Measurements from ENCODE around the gene LTBP4.

- no peak for TF ChIP-seq CTCF (IDR thresholded peaks at IDR 0.05)
- no peak for TF ChIP-seq POLR2A (IDR thresholded peaks at IDR 0.05)
These were observed 22.7 kb upstream of the LTBP4 start for GRCh38 chr19:40578442-40578908.

Data from tibial nerve (tissue), 3 donors.